T47D (cell line): ENCODE results near the gene CCM2L.
A peak's percentile ranks its signal among the peaks of the same experiment; 100 is the strongest.

Experiments used
- DNase-seq, 2 experiments: peaks; one replicate each; pipeline versions ENCODE4 v3.0.0 to v3.0.0-alpha.2; 2011 to 2012; ENCODE audit warnings: low read depth in 1 of 2, low spot score in 1 of 2
- JUND ChIP-seq: IDR thresholded peaks from 2 replicates; pipeline ENCODE4 v1.6.1; 2012; ENCODE audit warnings: low read depth
- in situ Hi-C: cut with HindIII; loops from 2 replicates; pipeline ENCODE4 v1.10.0; 2016; ENCODE audit warnings: low sequenced_read_pairs, low pct_unique_long_range_greater_than_20kb

CCM2L gene

GRCh38 chr20:32006053-32006452, 4.2 kb upstream of the CCM2L start:
- no peak for DNase-seq
- TF ChIP-seq JUND = no peak
- in situ Hi-C loops = no loop called here

- TF ChIP-seq JUND = no peak
- in situ Hi-C loops = no loop called here
- DNase-seq = no peak
Measured at GRCh38 chr20:32006841-32007786, 3.1 kb upstream of the CCM2L start.

GRCh38 chr20:32007787-32008616, 2.2 kb upstream of the CCM2L start:
- DNase-seq = no peak

GRCh38 chr20:32009564-32009963, 674 bp upstream of the CCM2L start:
- in situ Hi-C loops = no loop called here

More at GRCh38 chr20:32007787-32008616, 2.2 kb upstream of the CCM2L start:
- no peak for TF ChIP-seq JUND
- in situ Hi-C loops = no loop called here

GRCh38 chr20:32010666-32011065, 428 bp downstream of the CCM2L start:
- DNase-seq = no peak
- in situ Hi-C loops = no loop called here
- no peak for TF ChIP-seq JUND

More at GRCh38 chr20:32009564-32009963, 674 bp upstream of the CCM2L start:
- TF ChIP-seq JUND = no peak
- no peak for DNase-seq

GRCh38 chr20:32012159-32012688, 2.0 kb downstream of the CCM2L start:
- no peak for TF ChIP-seq JUND
- in situ Hi-C loops = no loop called here
- no peak for DNase-seq

- in situ Hi-C loops = no loop called here
- DNase-seq = no peak
- no peak for TF ChIP-seq JUND
Measured at GRCh38 chr20:32013326-32013725, 3.1 kb downstream of the CCM2L start.

GRCh38 chr20:32017711-32018251, 7.5 kb downstream of the CCM2L start:
- DNase-seq = peak; percentile 95 to 96
- TF ChIP-seq JUND = no peak
- in situ Hi-C loops = no loop called here

GRCh38 chr20:32018269-32019155, 8.3 kb downstream of the CCM2L start:
- peak; percentile 96 to 98 for DNase-seq
- in situ Hi-C loops = no loop called here
- no peak for TF ChIP-seq JUND

- DNase-seq = peak; percentile 62 to 66
Measured at GRCh38 chr20:32019156-32019510, 8.9 kb downstream of the CCM2L start.

GRCh38 chr20:32019563-32020463, 9.6 kb downstream of the CCM2L start:
- no peak for DNase-seq
- in situ Hi-C loops = loop anchor here (5.0 kb wide), 1 partner anchor 78 kb away; no protein-coding TSS in a partner anchor

More at GRCh38 chr20:32019156-32019510, 8.9 kb downstream of the CCM2L start:
- in situ Hi-C loops = no loop called here
- no peak for TF ChIP-seq JUND

More at GRCh38 chr20:32019563-32020463, 9.6 kb downstream of the CCM2L start:
- TF ChIP-seq JUND = no peak
